ENCODE measurements around the gene SLC25A19.
A peak's percentile ranks its signal among the peaks of the same experiment; 100 is the strongest.

Gene SLC25A19

GRCh38 chr17:75250009-75250471 is 39.2 kb downstream of the SLC25A19 start:
- Mint-ChIP-seq H3K27me3 (no peaks in the 10 kb centered on the region), H3K4me1 (peaks cover 40% of the 10 kb centered on the region), H3K4me3 (peak overlapping the region; percentile 64), H3K9me3 (no peaks in the 10 kb centered on the region), H3K27ac (peak overlapping the region; percentile 90), H3K36me3 (peaks cover 20% of the 10 kb centered on the region)
- DNase-seq, result peak; percentile 78
- CTCF ChIA-PET, result interaction anchor here (0.7 to 3.8 kb wide), 9 partner anchors 10 to 162 kb away, joined by 3 to 42 read pairs (median 5); partner anchors contain the start of gene MIF4GD

- Mint-ChIP-seq H3K4me1 (peaks cover 41% of the 10 kb centered on the region), H3K27ac (peak overlapping the region; percentile 90), H3K36me3 (peaks cover 21% of the 10 kb centered on the region), H3K4me3 (peak overlapping the region; percentile 64), H3K27me3 (no peaks in the 10 kb centered on the region), H3K9me3 (no peaks in the 10 kb centered on the region)
- DNase-seq, result no peak
- CTCF ChIA-PET, result interaction anchor here (1.0 to 3.8 kb wide), 6 partner anchors 11 to 163 kb away, joined by 4 to 42 read pairs (median 8); partner anchors contain the start of gene MIF4GD
Observed at GRCh38 chr17:75249564-75249963, 39.7 kb downstream of the SLC25A19 start.

GRCh38 chr17:75246404-75246803 is 42.8 kb downstream of the SLC25A19 start:
- H3K4me3 Mint-ChIP-seq, result no peak overlapping the region
- no peaks in the 10 kb centered on the region for H3K9me3 Mint-ChIP-seq
- CTCF ChIA-PET, result interaction anchor here (0.6 kb wide), 1 partner anchor 16 kb away, joined by 5 read pairs; no protein-coding TSS in a partner anchor
- no peak overlapping the region for H3K27ac Mint-ChIP-seq
- peaks cover 37% of the 10 kb centered on the region for H3K4me1 Mint-ChIP-seq
- peaks cover 43% of the 10 kb centered on the region for H3K36me3 Mint-ChIP-seq
- no peaks in the 10 kb centered on the region for H3K27me3 Mint-ChIP-seq
- DNase-seq, result no peak

GRCh38 chr17:75245011-75245410 is 44.2 kb downstream of the SLC25A19 start:
- no peak for DNase-seq
- no peaks in the 10 kb centered on the region for H3K27me3 Mint-ChIP-seq
- H3K9me3 Mint-ChIP-seq, result no peaks in the 10 kb centered on the region
- peaks cover 28% of the 10 kb centered on the region for H3K4me1 Mint-ChIP-seq
- CTCF ChIA-PET, result interaction anchor here (0.6 to 1.6 kb wide), 2 partner anchors 26 to 73 kb away, joined by 3 read pairs; partner anchors contain the start of gene MIF4GD
- peaks cover 51% of the 10 kb centered on the region for H3K36me3 Mint-ChIP-seq
- no peak overlapping the region for H3K27ac Mint-ChIP-seq
- no peak overlapping the region for H3K4me3 Mint-ChIP-seq

GRCh38 chr17:75244133-75244866 is 44.9 kb downstream of the SLC25A19 start:
- Mint-ChIP-seq H3K4me1 (peaks cover 21% of the 10 kb centered on the region), H3K36me3 (peaks cover 48% of the 10 kb centered on the region), H3K27ac (peak overlapping the region; percentile 8), H3K9me3 (no peaks in the 10 kb centered on the region), H3K27me3 (no peaks in the 10 kb centered on the region), H3K4me3 (no peak overlapping the region)
- CTCF ChIA-PET, result interaction anchor here (0.7 to 1.6 kb wide), 2 partner anchors 9 to 27 kb away, joined by 3 to 4 read pairs; partner anchors contain the start of gene MIF4GD
- DNase-seq, result no peak

- CTCF ChIA-PET, result interaction anchor here (0.8 to 4.9 kb wide), 4 partner anchors 16 to 171 kb away, joined by 3 to 25 read pairs (median 3); partner anchors contain the start of genes GGA3 and MRPS7
- no peak overlapping the region for H3K4me3 Mint-ChIP-seq
- DNase-seq, result no peak
- H3K36me3 Mint-ChIP-seq, result peaks cover 54% of the 10 kb centered on the region
- peaks cover 25% of the 10 kb centered on the region for H3K4me1 Mint-ChIP-seq
- H3K9me3 Mint-ChIP-seq, result no peaks in the 10 kb centered on the region
- peak overlapping the region; percentile 84 for H3K27ac Mint-ChIP-seq
- H3K27me3 Mint-ChIP-seq, result no peaks in the 10 kb centered on the region
Observed at GRCh38 chr17:75242461-75243042, 46.7 kb downstream of the SLC25A19 start.

GRCh38 chr17:75241996-75242460 is 47.2 kb downstream of the SLC25A19 start:
- CTCF ChIA-PET, result interaction anchor here (0.7 to 4.9 kb wide), 5 partner anchors 10 to 172 kb away, joined by 3 to 25 read pairs (median 3); partner anchors contain the start of genes GGA3 and MRPS7
- Mint-ChIP-seq H3K36me3 (peaks cover 60% of the 10 kb centered on the region), H3K4me1 (peaks cover 25% of the 10 kb centered on the region), H3K27ac (peak overlapping the region; percentile 84), H3K27me3 (no peaks in the 10 kb centered on the region), H3K9me3 (no peaks in the 10 kb centered on the region), H3K4me3 (no peak overlapping the region)
- DNase-seq, result no peak

GRCh38 chr17:75241502-75241901 is 47.7 kb downstream of the SLC25A19 start:
- peak overlapping the region; percentile 54 for H3K27ac Mint-ChIP-seq
- no peak for DNase-seq
- CTCF ChIA-PET, result interaction anchor here (0.7 to 4.9 kb wide), 8 partner anchors 7 to 193 kb away, joined by 3 to 42 read pairs (median 7); partner anchors contain the start of genes GGA3, MRPS7 and NUP85
- H3K36me3 Mint-ChIP-seq, result peaks cover 60% of the 10 kb centered on the region
- H3K4me1 Mint-ChIP-seq, result peaks cover 25% of the 10 kb centered on the region
- H3K9me3 Mint-ChIP-seq, result no peaks in the 10 kb centered on the region
- no peak overlapping the region for H3K4me3 Mint-ChIP-seq
- H3K27me3 Mint-ChIP-seq, result no peaks in the 10 kb centered on the region

- Mint-ChIP-seq H3K4me3 (no peak overlapping the region), H3K36me3 (peaks cover 61% of the 10 kb centered on the region), H3K27me3 (no peaks in the 10 kb centered on the region), H3K9me3 (no peaks in the 10 kb centered on the region), H3K4me1 (peaks cover 25% of the 10 kb centered on the region), H3K27ac (no peak overlapping the region)
- DNase-seq, result no peak
- CTCF ChIA-PET, result interaction anchor here (0.5 to 4.9 kb wide), 14 partner anchors 8 to 193 kb away, joined by 3 to 42 read pairs (median 7); partner anchors contain the start of genes GGA3, MIF4GD, MRPS7 and NUP85
Observed at GRCh38 chr17:75241143-75241430, 48.1 kb downstream of the SLC25A19 start.

- peak; percentile 54 for DNase-seq
- Mint-ChIP-seq H3K9me3 (no peaks in the 10 kb centered on the region), H3K27me3 (no peaks in the 10 kb centered on the region), H3K27ac (peak overlapping the region; percentile 25), H3K4me3 (no peak overlapping the region), H3K36me3 (peaks cover 59% of the 10 kb centered on the region), H3K4me1 (peaks cover 25% of the 10 kb centered on the region)
- CTCF ChIA-PET, result interaction anchor here (0.5 to 4.9 kb wide), 28 partner anchors 8 to 285 kb away, joined by 3 to 42 read pairs (median 4); partner anchors contain the start of genes GGA3, GRB2, LLGL2 and MIF4GD
Observed at GRCh38 chr17:75240394-75241142, 48.7 kb downstream of the SLC25A19 start.

GRCh38 chr17:75239778-75240393 is 49.3 kb downstream of the SLC25A19 start:
- Mint-ChIP-seq H3K27ac (peak overlapping the region; percentile 25), H3K9me3 (no peaks in the 10 kb centered on the region), H3K4me3 (no peak overlapping the region), H3K36me3 (peaks cover 61% of the 10 kb centered on the region), H3K4me1 (peaks cover 25% of the 10 kb centered on the region), H3K27me3 (no peaks in the 10 kb centered on the region)
- no peak for DNase-seq
- CTCF ChIA-PET, result interaction anchor here (0.7 to 4.9 kb wide), 28 partner anchors 9 to 285 kb away, joined by 3 to 42 read pairs (median 4); partner anchors contain the start of genes GGA3, GRB2, LLGL2 and MIF4GD

- CTCF ChIA-PET, result interaction anchor here (0.7 to 4.9 kb wide), 14 partner anchors 8 to 277 kb away, joined by 3 to 42 read pairs (median 8); partner anchors contain the start of genes GGA3, GRB2, MRPS7 and NUP85
- Mint-ChIP-seq H3K4me3 (no peak overlapping the region), H3K27ac (peak overlapping the region; percentile 52), H3K27me3 (no peaks in the 10 kb centered on the region), H3K36me3 (peaks cover 63% of the 10 kb centered on the region), H3K9me3 (no peaks in the 10 kb centered on the region), H3K4me1 (peaks cover 20% of the 10 kb centered on the region)
- no peak for DNase-seq
Observed at GRCh38 chr17:75239214-75239613, 50.0 kb downstream of the SLC25A19 start.

- CTCF ChIA-PET, result interaction anchor here (0.6 to 4.9 kb wide), 13 partner anchors 10 to 370 kb away, joined by 3 to 42 read pairs (median 6); partner anchors contain the start of genes GGA3, GRB2, MRPS7 and NUP85
- no peaks in the 10 kb centered on the region for H3K9me3 Mint-ChIP-seq
- H3K36me3 Mint-ChIP-seq, result peaks cover 60% of the 10 kb centered on the region
- peak overlapping the region; percentile 47 for H3K27ac Mint-ChIP-seq
- no peaks in the 10 kb centered on the region for H3K27me3 Mint-ChIP-seq
- H3K4me3 Mint-ChIP-seq, result peak overlapping the region; percentile 46
- H3K4me1 Mint-ChIP-seq, result peaks cover 19% of the 10 kb centered on the region
- peak; percentile 72 for DNase-seq
Observed at GRCh38 chr17:75238684-75239191, 50.5 kb downstream of the SLC25A19 start.
